ENCODE measurements around the gene EGFL6.
"Not testable (repeated sequence)": the region's sequence is repeated elsewhere in the genome, so short reads cannot be mapped to it uniquely, and the experiment has no call there.

Gene EGFL6

GRCh38 chrX:13669246-13669737 lies 99.9 kb downstream of the EGFL6 start:
- peak; percentile 80 for DNase-seq (ENCODE audit: extremely low read depth, low read depth)
- no peak for TF ChIP-seq CTCF (IDR thresholded peaks at IDR 0.05; ENCODE audit: low read depth, low read length, missing control alignments)
- H3K4me3 ChIP-seq (replicated peaks; ENCODE audit: low read depth, low read length), result no peak overlapping the region

- DNase-seq (ENCODE audit: extremely low read depth, low read depth); H3K4me3 ChIP-seq (replicated peaks; ENCODE audit: low read depth, low read length): not testable (repeated sequence)
These were observed 100.4 kb downstream of the EGFL6 start for GRCh38 chrX:13669755-13670154.

- H3K4me3 ChIP-seq (replicated peaks; ENCODE audit: low read depth, low read length), result no peak overlapping the region
- TF ChIP-seq CTCF (IDR thresholded peaks at IDR 0.05; ENCODE audit: low read depth, low read length, missing control alignments), result no peak
- no peak for DNase-seq (ENCODE audit: extremely low read depth, low read depth)
These were observed 100.8 kb downstream of the EGFL6 start for GRCh38 chrX:13670197-13670596.

GRCh38 chrX:13673016-13673415 lies 103.6 kb downstream of the EGFL6 start:
- DNase-seq (ENCODE audit: extremely low read depth, low read depth), result no peak
- TF ChIP-seq CTCF (IDR thresholded peaks at IDR 0.05; ENCODE audit: low read depth, low read length, missing control alignments), result no peak
- no peak overlapping the region for H3K4me3 ChIP-seq (replicated peaks; ENCODE audit: low read depth, low read length)

GRCh38 chrX:13676885-13677284 lies 107.5 kb downstream of the EGFL6 start:
- DNase-seq (ENCODE audit: extremely low read depth, low read depth), result no peak
- no peak overlapping the region for H3K4me3 ChIP-seq (replicated peaks; ENCODE audit: low read depth, low read length)
- TF ChIP-seq CTCF (IDR thresholded peaks at IDR 0.05; ENCODE audit: low read depth, low read length, missing control alignments), result no peak

GRCh38 chrX:13679700-13680099 lies 110.3 kb downstream of the EGFL6 start:
- H3K4me3 ChIP-seq (replicated peaks; ENCODE audit: low read depth, low read length); DNase-seq (ENCODE audit: extremely low read depth, low read depth): not testable (repeated sequence)

- TF ChIP-seq CTCF (IDR thresholded peaks at IDR 0.05; ENCODE audit: low read depth, low read length, missing control alignments), result no peak
- no peak for DNase-seq (ENCODE audit: extremely low read depth, low read depth)
- no peak overlapping the region for H3K4me3 ChIP-seq (replicated peaks; ENCODE audit: low read depth, low read length)
These were observed 112.2 kb downstream of the EGFL6 start for GRCh38 chrX:13681595-13681994.

Data from HFF-Myc (cell line).